Smooth muscle cell of the umbilical artery (primary cell): ENCODE results near the gene TRIML2. TPM values are rescaled to one million over a fixed set of nuclear protein-coding genes. Genes with fewer than 3 reads are reported as not detected.

Experiments used
- total RNA-seq: library from RNA; depleted of rRNA; stranded (reverse); fragments of >200 nt; gene quantifications from 2 replicates; pipeline ENCODE4 v1.2.3, GENCODE V29; 2014

The TRIML2 gene
- 0.14 TPM in 1 of 2 replicates, not detected in the other for total RNA-seq

GRCh38 chr4:188109157-188109755, at the start of gene TRIML2:
Gene TRIML2, minus strand, starts transcription at chr4:188109603. Its CDS starts 4,235 bp downstream, at chr4:188105368.

GRCh38 chr4:188139141-188139540, 29.7 kb upstream of the TRIML2 start, which contains the start of gene TRIML1:
Gene TRIML1, plus strand, starts transcription at chr4:188139441. Its CDS starts 118 bp downstream, at chr4:188139559.

Other genes with a start within 250 kb of the TRIML2 start
- 0.05 TPM in 1 of 2 replicates, not detected in the other for gene ZFP42, start 113.8 kb downstream of the TRIML2 start, total RNA-seq
- gene TRIML1, start 29.8 kb upstream of the TRIML2 start, total RNA-seq = not detected in 2 replicates